ENCODE measurements around the gene RYR2. TPM values are rescaled to one million over a fixed set of nuclear protein-coding genes. Genes with fewer than 3 reads are reported as not detected.

Gene RYR2
- total RNA-seq, 1 donor from 2014 or later: not detected

DNA sequence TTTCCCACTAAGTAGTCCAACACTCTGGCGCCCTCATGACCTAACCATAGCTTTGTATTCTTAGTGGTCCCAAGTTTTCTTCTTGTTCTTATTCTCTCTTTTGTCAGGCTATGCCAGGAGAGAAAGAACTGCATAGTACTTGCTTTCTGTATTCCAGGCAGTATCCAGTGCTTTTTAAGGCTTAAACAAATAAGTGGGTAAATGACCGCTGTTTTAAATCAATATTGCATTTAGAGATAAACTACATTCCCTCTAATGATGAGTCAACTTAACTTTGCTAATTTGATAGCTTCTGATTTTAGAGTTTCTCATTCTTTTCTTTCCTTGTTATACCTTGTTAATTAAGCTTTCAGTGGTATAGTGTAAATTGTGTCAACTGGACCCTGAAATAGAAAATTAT lies 709.1 kb downstream of the RYR2 start:
- DNase-seq (ENCODE audit: extremely low read depth, low read depth, low spot score): no peak

DNA sequence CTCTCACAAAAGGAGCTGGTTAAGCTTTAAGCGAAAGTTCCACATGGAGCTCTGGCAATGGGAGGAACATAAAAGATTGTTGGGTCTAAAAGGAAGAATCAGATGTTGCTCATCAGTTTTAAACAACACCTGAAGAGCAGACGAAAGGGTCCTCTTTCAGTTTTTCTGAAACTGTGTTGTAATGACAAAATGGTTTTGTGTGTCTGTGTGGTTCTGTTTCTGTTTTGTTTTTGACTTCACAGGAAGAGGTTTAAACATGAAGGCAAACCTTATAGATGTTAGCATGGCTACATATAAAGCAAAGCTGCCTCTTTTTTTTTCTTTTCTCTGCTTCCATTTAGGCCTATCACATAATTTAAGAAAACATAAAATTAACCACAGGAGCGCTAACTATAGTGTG lies 712.6 kb downstream of the RYR2 start:
- no peak for DNase-seq (ENCODE audit: extremely low read depth, low read depth, low spot score)

DNA sequence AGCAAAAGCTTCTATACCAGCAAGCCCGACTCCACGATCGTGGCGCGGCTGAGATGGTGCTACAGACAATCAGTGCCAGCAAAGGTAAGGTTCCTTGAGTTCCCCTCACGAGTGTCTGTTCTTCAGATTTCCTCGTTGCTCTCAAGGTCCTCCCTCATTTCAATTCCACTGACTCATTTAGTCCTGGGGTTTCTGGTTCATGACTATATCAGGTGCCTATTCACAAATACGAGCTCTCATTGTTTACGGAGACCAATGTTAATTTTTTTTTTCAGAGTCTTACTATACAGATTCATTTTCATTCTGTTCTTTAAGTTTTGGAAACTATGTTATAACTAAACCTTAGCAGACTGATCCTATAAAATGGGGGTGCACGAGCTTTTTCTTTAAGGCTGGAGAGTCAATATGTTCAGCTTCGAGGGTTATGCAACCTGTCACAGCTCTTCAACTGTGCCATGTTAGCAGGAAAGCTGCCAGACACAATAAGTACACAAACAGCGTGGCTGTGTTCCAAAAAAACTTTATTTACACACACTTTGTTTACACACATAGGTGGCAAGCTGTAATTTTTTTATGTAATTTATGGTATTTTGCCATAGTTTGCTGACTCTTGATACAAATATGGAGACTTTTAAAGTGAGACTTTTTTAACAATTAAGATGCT lies 714.5 kb downstream of the RYR2 start:
- no peak for DNase-seq (ENCODE audit: extremely low read depth, low read depth, low spot score)

DNA sequence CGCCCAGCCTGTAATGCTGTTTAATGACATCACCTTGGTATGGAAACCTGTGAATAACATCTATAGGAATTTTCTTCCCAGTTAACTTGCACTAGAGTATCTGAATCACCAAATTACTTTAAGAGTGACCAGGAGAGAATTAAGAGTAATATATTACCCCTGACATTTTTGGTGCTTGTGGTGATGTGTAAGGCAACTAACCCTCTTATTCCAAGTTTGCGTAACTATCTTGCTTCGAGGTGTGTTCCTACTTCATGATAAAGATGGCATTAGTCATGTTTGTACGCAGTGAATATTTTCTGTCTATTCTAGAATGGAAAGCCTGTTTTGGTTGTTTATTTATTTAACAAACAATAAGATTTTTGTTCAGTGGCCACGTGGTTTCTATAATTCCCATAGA lies 717.4 kb downstream of the RYR2 start:
- DNase-seq (ENCODE audit: extremely low read depth, low read depth, low spot score): no peak

DNA sequence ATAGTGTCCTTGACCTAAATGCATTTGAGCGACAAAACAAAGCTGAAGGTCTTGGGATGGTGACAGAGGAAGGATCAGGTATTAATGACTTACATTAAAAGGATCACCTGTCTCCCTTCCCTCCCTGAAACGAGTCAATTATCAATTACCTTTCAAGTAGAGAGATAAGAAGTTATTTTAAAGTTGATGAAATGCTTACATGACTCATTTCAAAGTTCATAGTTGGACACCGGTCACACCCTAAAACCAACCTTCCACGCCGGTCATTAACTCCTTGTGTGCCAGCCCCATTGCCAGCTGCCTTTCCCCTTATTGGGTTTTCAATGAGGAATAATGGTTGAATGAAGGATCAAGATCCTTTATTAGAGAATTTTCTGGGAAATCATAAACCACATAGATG lies 719.0 kb downstream of the RYR2 start:
- no peak for DNase-seq (ENCODE audit: extremely low read depth, low read depth, low spot score)

DNA sequence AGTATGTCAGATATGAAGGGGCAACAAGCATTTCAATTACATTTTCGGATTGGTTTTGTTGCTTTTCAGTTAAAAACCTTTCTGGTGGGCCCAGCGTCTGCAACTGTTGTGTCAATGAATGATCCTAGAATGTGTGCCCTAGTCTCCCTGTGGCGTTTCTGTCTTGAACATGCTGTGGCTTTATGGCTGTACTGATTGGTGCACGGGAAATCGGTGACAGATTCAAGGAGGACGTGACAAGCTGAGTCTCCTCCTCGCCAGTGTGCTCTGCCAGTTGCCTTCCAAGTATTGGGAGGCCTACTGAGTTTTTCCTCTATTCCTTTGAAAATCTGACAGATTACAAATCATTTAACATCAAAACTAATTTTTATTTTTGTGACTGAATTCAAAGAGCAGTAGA lies 721.2 kb downstream of the RYR2 start:
- no peak for DNase-seq (ENCODE audit: extremely low read depth, low read depth, low spot score)

DNA sequence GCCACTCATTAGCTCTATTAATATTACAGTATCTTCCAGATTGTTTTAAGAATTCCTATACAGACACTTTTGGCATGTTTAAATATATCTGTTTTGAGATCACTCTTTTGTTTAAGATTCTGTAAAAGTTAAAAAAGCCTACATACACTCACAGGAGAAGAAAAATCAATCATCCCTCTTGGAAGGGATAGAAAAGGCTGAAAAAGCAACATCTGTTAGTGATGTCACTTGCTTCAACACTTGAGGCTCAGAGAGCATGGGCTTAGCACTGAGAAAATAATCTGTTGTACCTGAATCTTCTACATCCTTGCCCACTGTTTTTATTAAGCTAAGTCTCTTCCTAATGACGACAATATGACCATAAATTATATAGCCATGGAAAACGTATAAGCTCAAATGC lies 721.8 kb downstream of the RYR2 start:
- DNase-seq (ENCODE audit: extremely low read depth, low read depth, low spot score): no peak

DNA sequence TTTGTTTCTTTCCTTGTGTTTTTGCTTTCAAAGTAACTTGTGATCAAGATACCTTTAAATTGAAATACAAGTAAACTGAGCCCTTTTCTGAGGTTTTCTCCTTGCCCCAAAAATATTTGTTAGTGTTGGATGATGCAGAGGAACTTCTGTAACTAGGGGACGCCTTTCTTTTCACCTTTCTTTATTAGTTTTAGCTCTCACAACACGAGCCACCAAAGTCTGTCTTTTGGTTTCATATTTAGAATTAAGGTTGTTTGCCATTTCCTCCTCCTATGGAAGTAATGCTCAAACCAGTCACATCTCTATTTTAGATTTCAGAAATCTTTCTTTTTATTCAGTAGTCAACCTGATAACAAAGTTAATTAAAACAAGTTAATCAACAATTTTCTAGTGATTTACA lies 727.9 kb downstream of the RYR2 start:
- no peak for DNase-seq (ENCODE audit: extremely low read depth, low read depth, low spot score)

DNA sequence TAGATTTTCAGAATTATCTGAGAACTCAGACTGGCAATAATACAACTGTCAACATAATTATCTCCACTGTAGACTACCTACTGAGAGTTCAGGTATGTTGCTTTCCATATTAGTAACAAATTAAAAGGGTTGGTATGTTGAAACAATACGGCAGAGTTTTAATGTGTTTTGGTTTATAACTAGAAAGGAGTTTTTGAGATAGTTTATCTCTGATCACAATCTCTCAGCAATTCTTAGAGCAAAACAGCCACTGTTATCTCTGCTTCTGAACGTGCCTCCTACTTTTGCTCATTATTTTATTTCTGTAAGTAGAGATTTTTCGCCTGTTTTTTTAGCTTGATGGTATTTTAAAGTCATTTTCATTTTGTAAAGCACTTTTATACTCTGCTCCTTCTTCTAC lies 730.0 kb downstream of the RYR2 start:
- DNase-seq (ENCODE audit: extremely low read depth, low read depth, low spot score): no peak

DNA sequence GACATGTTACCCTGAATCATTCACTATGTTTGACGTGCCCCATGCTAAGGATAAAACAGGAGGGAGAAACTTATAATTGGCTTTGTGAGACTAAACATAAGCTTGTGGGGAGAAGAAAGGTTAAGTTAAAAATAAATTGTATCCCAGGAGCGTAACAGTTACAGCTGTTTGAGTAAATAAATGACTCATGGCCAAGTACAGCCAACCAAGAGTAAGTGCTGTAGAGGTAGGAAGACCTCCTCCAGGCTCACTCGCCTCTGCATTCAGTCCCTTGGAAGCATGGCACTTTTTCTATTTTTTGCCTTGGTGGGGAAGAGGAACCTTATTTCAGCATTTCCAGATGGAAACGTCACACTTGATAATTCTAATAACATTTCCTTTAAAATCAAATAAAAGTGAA lies 732.3 kb downstream of the RYR2 start:
- no peak for DNase-seq (ENCODE audit: extremely low read depth, low read depth, low spot score)

DNA sequence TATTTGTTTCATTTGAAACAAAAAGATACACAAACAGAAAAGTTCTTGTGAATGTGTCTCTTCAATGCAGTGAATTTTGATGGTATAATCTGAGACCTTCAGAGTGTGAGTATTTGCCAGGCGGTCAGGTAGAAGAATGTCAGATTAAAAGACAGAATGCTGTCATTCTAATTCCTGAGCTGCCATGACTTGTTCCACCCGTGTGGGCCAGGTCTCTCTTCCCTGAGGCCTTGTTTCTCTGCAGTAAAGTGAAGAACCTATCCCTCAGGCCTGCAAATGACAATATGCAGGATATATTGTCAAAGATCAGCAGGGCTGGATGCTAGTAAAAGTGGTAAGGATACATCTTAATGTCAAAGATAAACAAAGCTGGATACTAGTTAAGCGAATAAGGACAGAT lies 737.4 kb downstream of the RYR2 start:
- DNase-seq (ENCODE audit: extremely low read depth, low read depth, low spot score): no peak

DNA sequence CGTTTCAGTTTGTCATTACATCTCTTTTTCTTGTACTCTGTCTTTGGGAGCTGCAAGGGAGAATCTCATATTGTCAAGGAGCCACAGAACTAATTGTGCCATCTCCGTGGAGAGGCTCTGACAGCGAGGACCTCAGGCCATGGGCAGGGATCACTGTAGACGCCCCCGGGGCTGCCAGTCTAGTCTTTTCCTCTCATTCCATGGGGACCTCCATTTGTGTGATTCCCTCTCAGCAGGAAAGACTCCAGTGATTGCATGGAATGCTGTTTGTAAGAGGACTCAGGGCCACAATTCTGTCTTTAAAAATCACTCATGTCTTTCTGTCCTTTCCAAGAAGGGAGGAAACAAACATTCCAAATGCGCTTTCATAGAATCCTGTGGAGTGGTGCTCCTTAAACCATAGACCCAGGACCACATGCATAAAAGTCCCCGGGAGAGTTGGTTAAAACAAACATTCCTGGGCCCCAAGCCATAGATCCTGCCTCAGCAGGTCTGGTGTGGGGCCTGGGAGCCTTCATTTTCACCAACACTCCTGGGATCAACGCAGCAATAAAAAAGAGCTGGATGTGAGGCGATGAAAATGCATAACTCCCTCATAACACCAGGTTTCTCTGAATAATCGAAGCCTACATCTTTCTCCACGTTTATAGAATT lies 744.2 kb downstream of the RYR2 start:
- no peak for DNase-seq (ENCODE audit: extremely low read depth, low read depth, low spot score)

DNA sequence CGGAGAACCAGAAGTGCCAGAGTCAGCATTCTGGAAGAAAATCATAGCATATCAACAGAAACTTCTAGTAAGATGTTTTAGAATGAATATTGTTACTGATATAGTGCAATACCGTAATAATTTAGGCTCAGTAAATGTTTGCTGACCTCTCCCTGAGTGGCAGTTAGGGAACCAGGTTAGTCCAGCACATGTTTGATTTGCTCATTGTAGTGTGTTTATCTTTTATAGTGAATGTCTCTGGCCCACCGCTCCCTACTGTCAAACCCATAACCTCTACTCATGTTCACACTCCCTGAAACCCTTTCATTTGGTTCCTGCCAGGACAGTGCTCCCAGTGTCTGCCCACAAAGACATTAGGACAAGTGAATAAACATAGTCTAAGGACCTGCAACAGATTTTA lies 746.1 kb downstream of the RYR2 start:
- DNase-seq (ENCODE audit: extremely low read depth, low read depth, low spot score): no peak

DNA sequence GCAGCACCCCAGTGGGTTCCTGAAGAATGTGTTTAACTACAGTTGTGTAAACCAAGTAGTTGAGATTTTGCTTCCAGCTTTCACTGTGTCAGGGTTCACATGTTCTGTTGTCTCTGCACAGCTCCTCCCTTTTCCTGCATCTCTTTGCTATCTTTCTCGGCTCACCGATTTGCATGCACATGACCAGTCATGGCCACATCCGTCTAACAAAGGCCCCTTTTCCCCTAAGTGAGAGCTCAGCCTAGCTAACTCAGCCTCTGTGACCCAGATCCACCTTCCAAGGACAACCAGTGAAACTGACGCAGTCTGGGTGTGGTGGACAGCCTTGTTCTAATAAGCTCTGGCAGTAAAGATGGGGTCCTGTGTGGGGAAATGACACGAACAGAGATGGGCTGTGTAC lies 747.6 kb downstream of the RYR2 start:
- no peak for DNase-seq (ENCODE audit: extremely low read depth, low read depth, low spot score)

DNA sequence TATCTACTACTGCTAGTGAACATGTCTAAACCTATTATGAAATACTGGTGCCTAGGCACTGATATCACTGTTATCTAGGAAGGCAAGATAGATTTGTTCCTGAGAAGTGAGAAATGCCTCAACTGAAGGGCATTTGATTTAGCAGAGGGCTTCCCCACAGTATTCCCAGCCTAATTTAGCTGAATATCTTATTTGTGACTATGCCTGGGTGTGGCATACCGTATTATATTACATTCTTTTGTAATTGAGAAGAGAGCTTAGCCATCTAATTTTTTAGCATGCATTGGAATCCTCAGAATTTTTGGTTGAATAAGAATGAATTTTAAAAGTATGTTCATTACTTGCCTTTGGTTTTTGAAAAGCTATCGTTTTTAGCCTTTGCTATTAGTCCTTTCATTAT lies 749.6 kb downstream of the RYR2 start:
- DNase-seq (ENCODE audit: extremely low read depth, low read depth, low spot score): no peak

DNA sequence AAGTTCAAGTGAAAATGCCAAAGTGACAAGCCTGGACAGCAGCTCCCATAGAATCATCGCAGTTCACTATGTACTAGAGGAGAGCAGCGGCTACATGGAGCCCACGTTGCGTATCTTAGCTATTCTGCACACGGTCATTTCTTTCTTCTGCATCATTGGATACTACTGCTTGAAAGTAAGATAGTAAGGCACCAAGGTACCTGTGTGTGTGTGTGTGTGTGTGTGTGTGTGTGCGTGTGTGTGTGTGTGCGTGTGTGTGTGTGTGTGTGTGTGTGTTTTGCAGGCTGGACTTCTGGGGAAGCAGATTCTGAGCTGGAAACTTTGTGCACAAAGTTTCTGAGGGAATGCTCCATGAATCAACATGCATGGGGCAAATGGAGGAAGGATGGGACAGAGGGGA lies 750.2 kb downstream of the RYR2 start:
- DNase-seq (ENCODE audit: extremely low read depth, low read depth, low spot score): no peak

DNA sequence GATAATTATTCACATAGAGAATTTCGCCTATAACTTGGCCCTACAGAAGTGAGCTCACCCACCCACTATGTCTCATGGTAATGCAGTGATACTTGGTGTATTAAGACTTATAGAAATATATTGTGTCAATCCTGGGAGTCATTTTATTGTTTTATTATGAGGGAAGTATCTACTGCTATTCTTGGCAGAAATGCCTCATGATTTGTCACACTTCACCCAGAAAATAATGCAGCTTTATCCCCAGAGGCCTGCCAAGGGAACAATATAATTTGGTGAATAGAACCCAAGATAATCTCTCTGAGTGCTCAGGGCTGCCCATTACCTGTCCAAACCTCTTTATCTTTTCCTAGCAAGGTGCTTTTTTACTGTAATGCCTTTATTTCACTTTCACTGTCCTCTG lies 750.7 kb downstream of the RYR2 start:
- DNase-seq (ENCODE audit: extremely low read depth, low read depth, low spot score): no peak

DNA sequence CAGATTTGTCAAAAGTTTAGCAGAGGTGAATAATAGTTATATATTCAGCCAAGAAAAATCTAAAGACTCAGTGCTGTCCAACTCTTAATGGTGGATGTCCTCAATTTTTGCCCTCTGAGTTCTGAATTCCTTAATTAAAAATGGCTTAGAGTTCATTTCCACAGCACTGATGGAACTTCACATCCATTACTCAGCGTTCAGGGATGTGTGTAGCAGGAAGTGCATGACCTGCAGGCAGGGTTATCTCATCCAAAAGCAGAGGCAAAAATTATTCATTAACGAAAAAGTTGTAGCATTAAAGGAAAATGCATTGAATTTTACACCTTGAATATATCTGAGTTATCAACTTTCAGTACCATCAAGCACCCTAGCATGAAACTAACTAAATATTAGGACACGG lies 752.1 kb downstream of the RYR2 start:
- no peak for DNase-seq (ENCODE audit: extremely low read depth, low read depth, low spot score)

DNA sequence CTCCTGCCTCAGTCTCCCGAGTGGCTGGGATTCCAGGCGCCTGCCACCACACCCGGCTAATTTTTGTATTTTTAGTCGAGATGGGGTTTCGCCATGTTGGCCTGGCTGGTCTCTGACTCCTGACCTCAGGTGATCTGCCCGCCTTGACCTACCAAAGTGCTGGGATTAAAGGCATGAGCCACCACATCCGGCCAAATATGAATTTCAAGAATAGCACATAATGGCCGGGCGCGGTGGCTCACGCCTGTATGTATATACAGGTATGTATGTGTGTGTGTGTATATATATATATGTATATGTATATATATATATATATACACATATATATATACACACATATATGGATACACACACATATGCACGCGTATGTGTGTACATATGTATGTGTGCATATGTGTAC lies 753.6 kb downstream of the RYR2 start:
- DNase-seq (ENCODE audit: extremely low read depth, low read depth, low spot score): no peak

DNA sequence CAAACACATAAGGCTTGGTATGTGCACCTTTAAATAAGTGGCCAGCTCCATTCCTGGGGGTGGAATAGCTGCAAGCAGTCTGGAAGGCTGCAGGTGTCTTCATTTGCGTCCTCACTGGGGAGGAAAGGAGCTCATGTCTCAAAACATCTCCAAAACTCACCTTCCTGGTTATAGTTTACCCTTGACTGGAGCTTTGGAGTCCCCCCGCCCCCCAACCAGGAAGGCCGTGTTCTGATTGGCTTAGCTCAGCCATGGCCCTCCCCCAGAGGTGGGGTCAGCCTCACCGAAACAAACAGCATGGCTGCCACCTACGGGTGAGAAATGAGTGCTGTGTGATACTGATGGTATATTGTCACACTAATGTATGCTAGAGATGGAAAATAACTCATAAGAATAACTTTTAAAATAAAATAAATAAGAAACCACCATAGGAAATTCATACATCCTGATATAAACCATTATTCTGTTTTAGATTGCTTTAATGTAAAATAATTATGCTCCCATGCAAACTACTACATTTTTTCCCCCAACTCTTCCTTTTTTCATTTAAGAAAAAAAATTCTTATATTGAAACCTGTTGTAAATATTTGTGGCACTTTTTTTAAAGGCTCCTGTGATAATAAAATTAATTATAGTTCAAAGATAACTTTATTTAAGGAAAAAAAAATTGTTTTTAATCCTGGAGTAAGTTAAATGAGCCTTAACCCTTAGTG lies 757.9 kb downstream of the RYR2 start:
- DNase-seq (ENCODE audit: extremely low read depth, low read depth, low spot score): no peak

DNA sequence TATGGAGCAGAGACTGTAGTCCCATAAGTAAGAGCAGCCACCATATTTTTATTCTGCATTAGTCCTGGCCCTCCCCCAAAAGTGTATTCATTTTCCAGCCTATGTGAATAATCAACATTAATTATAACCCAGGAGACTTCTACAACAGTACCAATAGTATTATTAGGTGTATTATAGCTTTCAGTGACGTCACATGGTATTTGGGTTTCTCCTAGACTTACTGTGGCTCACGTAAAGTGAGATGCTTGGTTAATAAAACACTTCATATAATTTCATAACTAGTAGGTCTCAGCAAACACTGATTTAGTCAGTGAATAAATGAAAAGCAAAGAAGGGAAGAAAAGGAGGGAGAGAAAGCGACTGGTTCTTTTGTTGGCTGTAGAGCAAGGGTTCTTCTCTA lies 762.5 kb downstream of the RYR2 start:
- DNase-seq (ENCODE audit: extremely low read depth, low read depth, low spot score): no peak

DNA sequence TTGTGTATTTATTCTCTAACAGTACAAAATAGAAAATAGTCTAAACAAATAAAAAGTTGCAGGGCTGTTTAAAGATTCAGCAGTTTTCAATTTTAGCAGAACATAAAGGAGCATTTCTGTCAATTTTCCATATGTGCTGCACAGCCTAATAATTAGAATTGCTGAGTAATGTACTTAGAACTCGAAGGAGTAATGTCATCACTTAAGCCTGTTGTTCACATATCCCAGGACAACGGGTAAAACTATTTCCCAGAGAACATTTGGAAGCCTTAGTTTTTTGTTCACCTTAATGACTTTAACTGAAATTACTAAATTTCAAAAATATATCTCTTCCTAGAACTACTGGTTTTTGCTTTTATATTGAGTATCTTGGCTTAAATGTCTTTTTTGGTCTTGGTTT lies 767.1 kb downstream of the RYR2 start:
- DNase-seq (ENCODE audit: extremely low read depth, low read depth, low spot score): no peak

Measured in glomerular endothelial cell (primary cell).